ENCODE results near the gene VEZF1.
A peak's percentile ranks its signal among the peaks of the same experiment; 100 is the strongest.

The VEZF1 gene

GRCh38 chr17:58005728-58006559 lies 17.9 kb upstream of the VEZF1 start:
- peaks cover 31% of the 10 kb centered on the region for H3K4me1 ChIP-seq
- in situ Hi-C loops (cut with MboI; ENCODE audit: low sequenced_read_pairs) = loop anchor here (10.0 kb wide), 1 partner anchor 109 kb away; no protein-coding TSS in a partner anchor

DNA sequence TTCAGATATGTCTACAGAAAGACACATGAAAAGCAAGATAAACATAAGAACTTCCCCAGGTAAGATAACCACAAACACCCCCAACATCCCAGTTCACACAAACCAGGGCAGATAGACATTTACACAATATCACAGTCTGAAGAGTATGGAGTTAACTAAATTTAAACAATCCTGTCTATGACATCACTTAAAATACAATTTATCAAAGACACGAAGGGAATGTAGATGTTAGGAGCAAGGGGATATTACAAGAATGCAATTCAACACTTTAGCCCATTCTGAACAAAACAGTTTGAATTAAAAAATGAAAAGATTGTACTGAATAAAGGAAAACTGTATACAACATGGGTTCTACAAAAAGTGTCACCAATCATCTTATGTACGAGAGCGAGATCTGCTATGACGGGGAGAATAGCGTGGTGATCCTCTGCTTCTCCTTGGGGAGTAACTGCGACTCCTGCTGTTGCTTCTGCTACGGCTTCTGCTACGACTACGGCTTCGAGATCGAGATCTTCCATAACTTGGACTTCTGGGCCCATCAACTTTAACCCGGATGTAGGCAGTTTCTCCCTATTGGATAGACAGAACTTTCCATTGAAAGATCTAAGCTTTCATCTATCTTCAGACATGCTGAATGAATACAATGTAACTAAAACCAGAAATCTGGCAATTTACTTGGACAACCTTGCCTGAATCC lies 17.1 kb upstream of the VEZF1 start:
- peak; percentile 22 to 32 for DNase-seq (ENCODE audit: low spot score in 2 of 2)
- Histone ChIP-seq H3K36me3 (replicated peaks) (peaks cover 65% of the 10 kb centered on the region), H3K4me3 (peak overlapping the region; percentile 96), H3K27me3 (ENCODE audit: low read depth) (no peaks in the 10 kb centered on the region), H3K4me1 (peaks cover 34% of the 10 kb centered on the region), H3K9me3 (no peaks in the 10 kb centered on the region; the same call in none of the 2 replicates)
- in situ Hi-C loops (cut with MboI; ENCODE audit: low sequenced_read_pairs) = loop anchor here (10.0 kb wide), 1 partner anchor 110 kb away; no protein-coding TSS in a partner anchor

More at GRCh38 chr17:58005728-58006559, 17.9 kb upstream of the VEZF1 start:
- peak overlapping the region; percentile 96 for H3K4me3 ChIP-seq
- peaks cover 57% of the 10 kb centered on the region for H3K36me3 ChIP-seq (replicated peaks)
- H3K27me3 ChIP-seq (ENCODE audit: low read depth) = no peaks in the 10 kb centered on the region
- H3K9me3 ChIP-seq = no peaks in the 10 kb centered on the region; the same call in none of the 2 replicates
- DNase-seq (ENCODE audit: low spot score in 2 of 2) = no peak

DNA sequence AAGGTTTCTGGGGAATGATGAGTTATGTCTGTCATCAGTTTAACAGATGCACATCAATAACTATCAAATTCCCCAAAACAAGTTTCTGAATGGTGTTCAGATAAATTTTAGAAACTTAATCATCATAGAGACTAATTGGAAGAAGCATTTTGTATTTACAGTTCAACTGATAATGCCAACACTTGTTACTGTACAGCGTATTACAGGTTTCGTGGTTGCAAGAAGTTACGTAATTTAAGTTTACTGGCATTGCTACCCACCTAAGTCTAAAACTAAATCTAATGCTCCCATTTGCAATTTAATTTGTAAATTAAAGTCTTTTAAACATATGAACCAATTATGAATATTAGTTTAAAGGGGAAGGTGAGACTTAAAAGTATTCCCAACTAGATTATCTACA lies 16.0 kb upstream of the VEZF1 start:
- Histone ChIP-seq H3K4me3 (no peak overlapping the region; the same call in 1 of the 2 replicates), H3K36me3 (replicated peaks) (peaks cover 76% of the 10 kb centered on the region), H3K27me3 (ENCODE audit: low read depth) (no peaks in the 10 kb centered on the region), H3K9me3 (no peaks in the 10 kb centered on the region; the same call in none of the 2 replicates), H3K4me1 (peaks cover 34% of the 10 kb centered on the region)
- DNase-seq (ENCODE audit: low spot score in 2 of 2) = no peak
- in situ Hi-C loops (cut with MboI; ENCODE audit: low sequenced_read_pairs) = loop anchor here (10.0 kb wide), 1 partner anchor 111 kb away; no protein-coding TSS in a partner anchor

DNA sequence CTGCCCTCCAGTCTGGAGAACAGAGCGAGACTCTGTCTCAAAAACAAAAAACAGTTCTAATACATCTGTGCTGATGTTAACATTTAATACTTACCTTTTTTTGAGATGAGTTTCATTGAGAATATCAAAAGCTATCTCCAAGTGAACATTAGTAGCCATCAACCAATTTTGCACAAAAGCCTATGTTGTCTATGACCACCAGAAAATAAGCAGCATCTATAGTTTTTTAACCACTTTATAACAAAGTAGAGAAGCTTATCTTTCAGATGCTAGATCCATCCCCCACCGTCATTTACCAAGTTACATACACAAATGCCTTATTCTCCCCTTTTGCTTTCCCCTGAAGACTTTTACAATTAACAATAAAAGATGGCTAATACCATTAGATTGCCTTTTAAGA lies 14.9 kb upstream of the VEZF1 start:
- peaks cover 34% of the 10 kb centered on the region for H3K4me1 ChIP-seq
- DNase-seq (ENCODE audit: low spot score in 2 of 2) = no peak
- H3K4me3 ChIP-seq = no peak overlapping the region
- no peaks in the 10 kb centered on the region; the same call in 1 of the 2 replicates for H3K9me3 ChIP-seq
- in situ Hi-C loops (cut with MboI; ENCODE audit: low sequenced_read_pairs) = loop anchor here (10.0 kb wide), 1 partner anchor 112 kb away; no protein-coding TSS in a partner anchor
- H3K36me3 ChIP-seq (replicated peaks) = peaks cover 87% of the 10 kb centered on the region
- H3K27me3 ChIP-seq (ENCODE audit: low read depth) = no peaks in the 10 kb centered on the region

DNA sequence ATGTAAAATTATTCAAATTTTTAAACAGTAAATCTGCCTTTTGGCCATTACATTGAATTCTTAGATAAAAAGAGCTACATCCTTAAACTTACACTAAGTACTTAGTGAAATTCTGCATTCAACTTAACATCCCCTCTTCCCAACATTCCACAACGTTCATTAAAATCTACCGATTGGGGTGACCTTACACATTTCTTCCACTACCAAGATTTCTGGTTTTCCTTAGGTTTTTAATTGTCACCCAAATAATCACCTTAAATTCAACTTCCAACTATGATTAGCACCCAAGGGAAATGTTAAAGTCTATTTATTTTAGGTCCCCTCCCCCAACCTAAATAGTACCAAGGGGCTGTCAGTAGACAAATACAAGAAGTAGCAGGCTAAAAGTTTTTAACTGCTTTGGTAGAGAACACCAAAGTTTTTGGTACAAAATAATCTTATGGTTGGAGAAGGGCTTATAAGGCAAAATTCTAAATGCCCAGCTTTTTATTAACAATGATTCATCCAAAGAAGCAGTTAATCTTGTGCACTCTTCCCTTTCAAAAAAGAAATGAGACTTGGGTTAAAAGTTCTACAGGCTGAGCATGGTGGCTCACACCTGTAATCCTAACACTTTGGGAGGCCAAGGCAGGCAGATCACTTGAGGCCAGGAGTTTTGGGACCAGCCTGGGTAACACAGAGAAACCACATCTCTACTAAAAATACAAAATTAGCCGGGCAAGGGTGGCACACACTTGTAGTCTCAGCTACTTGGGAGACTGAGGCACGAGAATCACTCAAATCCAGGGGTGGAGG lies 14.3 kb upstream of the VEZF1 start:
- in situ Hi-C loops (cut with MboI; ENCODE audit: low sequenced_read_pairs) = loop anchor here (10.0 kb wide), 1 partner anchor 112 kb away; no protein-coding TSS in a partner anchor
- no peaks in the 10 kb centered on the region for H3K27me3 ChIP-seq (ENCODE audit: low read depth)
- no peak overlapping the region for H3K4me3 ChIP-seq
- H3K9me3 ChIP-seq = no peaks in the 10 kb centered on the region
- peaks cover 93% of the 10 kb centered on the region for H3K36me3 ChIP-seq (replicated peaks)
- no peak for DNase-seq (ENCODE audit: low spot score in 2 of 2)
- peaks cover 35% of the 10 kb centered on the region for H3K4me1 ChIP-seq

DNA sequence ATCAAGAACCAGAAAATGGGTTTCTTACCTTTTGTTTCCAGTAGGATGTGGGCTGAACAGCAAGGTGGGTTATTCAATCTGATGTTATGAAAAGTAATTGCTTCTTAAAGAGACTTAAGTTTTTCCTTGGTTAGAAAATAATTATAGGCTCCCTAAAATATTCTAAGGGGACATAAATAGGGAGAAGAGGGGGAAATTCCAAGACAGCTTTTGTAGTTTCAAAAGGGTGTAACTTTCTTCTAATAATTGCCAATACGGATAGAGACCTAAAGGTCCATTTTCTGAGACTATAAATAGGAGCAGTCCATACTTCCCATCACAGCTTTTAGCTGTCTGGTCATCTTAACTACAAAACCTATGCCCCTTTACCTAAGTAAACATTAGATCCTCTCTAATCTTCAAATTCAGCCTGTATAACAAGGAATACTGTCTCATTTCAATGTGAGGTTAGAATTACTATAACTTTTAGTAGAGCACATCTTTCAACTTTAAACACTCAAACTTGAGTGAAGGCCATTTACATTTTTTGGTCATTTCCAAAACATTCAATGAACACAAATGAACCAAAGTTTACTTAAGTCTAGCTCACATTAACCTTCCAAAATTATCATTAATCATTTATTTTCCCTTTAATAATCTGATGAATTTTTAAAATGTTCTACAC lies 13.5 kb upstream of the VEZF1 start:
- H3K4me1 ChIP-seq = peaks cover 41% of the 10 kb centered on the region
- in situ Hi-C loops (cut with MboI; ENCODE audit: low sequenced_read_pairs) = loop anchor here (10.0 kb wide), 1 partner anchor 113 kb away; no protein-coding TSS in a partner anchor

GRCh38 chr17:57999496-58000017 lies 11.5 kb upstream of the VEZF1 start:
- in situ Hi-C loops (cut with MboI; ENCODE audit: low sequenced_read_pairs) = loop anchor here (5.0 to 10.0 kb wide), 3 partner anchors 105 to 142 kb away; no protein-coding TSS in a partner anchor
- DNase-seq (ENCODE audit: low spot score in 2 of 2) = peak in 1 of 2 experiments; percentile 72
- no peaks in the 10 kb centered on the region for H3K27me3 ChIP-seq (ENCODE audit: low read depth)
- H3K4me3 ChIP-seq = no peak overlapping the region
- H3K4me1 ChIP-seq = peaks cover 38% of the 10 kb centered on the region
- no peaks in the 10 kb centered on the region for H3K9me3 ChIP-seq
- H3K36me3 ChIP-seq (replicated peaks) = peaks cover 79% of the 10 kb centered on the region

More for the DNA sequence above, 13.5 kb upstream of the VEZF1 start:
- H3K9me3 ChIP-seq = no peaks in the 10 kb centered on the region
- H3K4me3 ChIP-seq = no peak overlapping the region
- H3K27me3 ChIP-seq (ENCODE audit: low read depth) = no peaks in the 10 kb centered on the region
- no peak for DNase-seq (ENCODE audit: low spot score in 2 of 2)
- H3K36me3 ChIP-seq (replicated peaks) = peaks cover 95% of the 10 kb centered on the region

GRCh38 chr17:57999010-57999495 lies 11.0 kb upstream of the VEZF1 start:
- in situ Hi-C loops (cut with MboI; ENCODE audit: low sequenced_read_pairs) = loop anchor here (5.0 to 10.0 kb wide), 2 partner anchors 104 to 142 kb away; no protein-coding TSS in a partner anchor

DNA sequence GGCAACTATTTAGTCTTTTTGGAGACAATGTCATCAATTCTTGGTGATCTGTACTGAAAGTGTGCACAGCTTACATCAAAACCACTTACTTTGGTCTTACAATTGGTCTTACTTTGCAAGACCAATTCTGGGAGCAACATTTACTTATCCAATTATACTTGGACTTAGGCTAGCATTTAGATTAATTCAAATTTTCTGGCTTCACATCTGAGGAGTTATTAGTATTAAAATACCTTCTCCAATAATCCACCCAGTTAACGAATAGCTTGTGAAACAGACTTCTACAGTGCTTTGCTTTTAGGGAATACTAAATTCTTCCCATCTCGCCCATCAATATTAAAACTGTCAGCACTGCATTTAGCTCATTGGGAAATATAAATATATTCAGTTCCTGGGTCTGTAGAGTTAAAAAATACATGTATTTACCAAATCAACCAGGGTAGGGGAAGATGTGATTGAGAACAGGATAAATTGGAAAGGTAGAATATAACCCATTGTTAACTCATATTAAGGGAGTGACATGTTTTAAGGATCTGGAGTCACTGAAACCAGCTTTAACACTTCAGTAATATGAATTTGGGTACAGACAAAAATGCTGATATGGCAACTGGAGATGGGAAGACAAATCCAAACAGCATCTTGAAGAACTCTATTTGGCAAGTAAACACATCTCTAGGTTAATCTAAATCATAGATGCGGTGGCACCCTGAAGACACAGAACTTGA lies 9.2 kb upstream of the VEZF1 start:
- H3K9me3 ChIP-seq = no peaks in the 10 kb centered on the region
- peaks cover 56% of the 10 kb centered on the region for H3K36me3 ChIP-seq (replicated peaks)
- in situ Hi-C loops (cut with MboI; ENCODE audit: low sequenced_read_pairs) = loop anchor here (5.0 to 10.0 kb wide), 2 partner anchors 102 to 140 kb away; no protein-coding TSS in a partner anchor
- no peak for DNase-seq (ENCODE audit: low spot score in 2 of 2)
- H3K27me3 ChIP-seq (ENCODE audit: low read depth) = no peaks in the 10 kb centered on the region
- H3K4me3 ChIP-seq = no peak overlapping the region
- peaks cover 22% of the 10 kb centered on the region for H3K4me1 ChIP-seq

More at GRCh38 chr17:57999010-57999495, 11.0 kb upstream of the VEZF1 start:
- peaks cover 74% of the 10 kb centered on the region for H3K36me3 ChIP-seq (replicated peaks)
- peaks cover 36% of the 10 kb centered on the region for H3K4me1 ChIP-seq
- H3K4me3 ChIP-seq = no peak overlapping the region
- H3K9me3 ChIP-seq = no peaks in the 10 kb centered on the region
- H3K27me3 ChIP-seq (ENCODE audit: low read depth) = no peaks in the 10 kb centered on the region
- no peak for DNase-seq (ENCODE audit: low spot score in 2 of 2)

DNA sequence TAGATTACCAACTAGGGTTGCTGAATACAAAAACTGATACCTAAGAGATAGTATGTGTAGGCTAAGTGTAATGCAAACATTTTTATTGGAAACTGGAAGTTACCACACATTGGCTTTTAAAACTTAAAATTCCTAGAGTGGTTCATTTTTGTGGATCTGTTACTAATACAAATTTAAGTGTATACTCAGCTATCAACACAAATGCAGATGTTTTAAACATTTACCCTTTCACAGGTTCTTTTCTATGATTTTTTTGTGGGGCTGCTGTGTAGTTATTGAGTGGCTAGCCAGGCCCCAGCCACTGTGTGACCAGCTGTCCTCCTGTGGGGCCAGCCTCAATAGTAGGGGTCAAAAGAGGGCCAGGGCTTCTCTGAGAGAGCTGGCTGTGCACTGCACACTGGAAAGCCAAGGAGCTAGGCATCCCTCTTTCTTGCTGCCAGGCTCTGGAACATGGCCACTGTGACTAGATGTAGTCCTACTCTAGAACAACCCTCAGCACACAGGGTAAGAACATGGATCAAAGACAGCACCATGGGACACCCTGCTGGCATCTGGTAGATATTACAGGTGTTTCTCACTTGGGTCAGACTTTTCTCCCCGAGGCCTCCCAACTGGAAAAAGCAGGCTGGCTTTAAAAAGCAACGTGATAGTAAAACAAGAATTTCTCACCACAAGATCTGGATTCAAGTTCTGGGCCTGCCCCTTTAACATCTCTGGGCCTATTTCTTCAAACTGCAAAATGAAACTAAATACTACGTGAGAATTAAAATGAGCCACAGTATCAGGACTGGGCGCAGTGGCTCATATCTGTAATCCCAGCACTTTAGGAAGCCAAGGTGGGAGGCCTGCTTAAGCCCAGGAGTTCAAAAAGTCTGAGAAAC lies 7.3 kb upstream of the VEZF1 start:
- Histone ChIP-seq H3K4me1 (peaks cover 15% of the 10 kb centered on the region), H3K9me3 (no peaks in the 10 kb centered on the region), H3K27me3 (ENCODE audit: low read depth) (no peaks in the 10 kb centered on the region), H3K36me3 (replicated peaks) (peaks cover 37% of the 10 kb centered on the region), H3K4me3 (no peak overlapping the region)
- in situ Hi-C loops (cut with MboI; ENCODE audit: low sequenced_read_pairs) = loop anchor here (5.0 to 10.0 kb wide), 2 partner anchors 101 to 138 kb away; no protein-coding TSS in a partner anchor
- peak; percentile 70 to 76 for DNase-seq (ENCODE audit: low spot score in 2 of 2)

- Histone ChIP-seq H3K36me3 (replicated peaks) (peaks cover 28% of the 10 kb centered on the region), H3K4me3 (no peak overlapping the region), H3K9me3 (no peaks in the 10 kb centered on the region), H3K4me1 (peaks cover 16% of the 10 kb centered on the region), H3K27me3 (ENCODE audit: low read depth) (no peaks in the 10 kb centered on the region)
- no peak for DNase-seq (ENCODE audit: low spot score in 2 of 2)
- in situ Hi-C loops (cut with MboI; ENCODE audit: low sequenced_read_pairs) = loop anchor here (10.0 kb wide), 1 partner anchor 100 kb away; no protein-coding TSS in a partner anchor
Observed at GRCh38 chr17:57994436-57994835, 6.4 kb upstream of the VEZF1 start.

All from HAP-1 (cell line).